Cardiac fibroblast (primary cell): Measurements from ENCODE around the gene OSBPL3.

Experiments
- DNase-seq, 2 donors: peaks; one replicate each; pipeline versions ENCODE4 v3.0.0 to v3.0.0-alpha.2; 2010; ENCODE audit warnings: low read depth in 2 of 2
- H3K4me3 ChIP-seq, 2 donors: replicated peaks in 1 of 2; 1 replicate in 1 of 2; 2 replicates in 1 of 2; pipeline ENCODE4 v1.5.1; 2011; ENCODE audit warnings: low read depth in 2 of 2, low read length in 2 of 2, mild to moderate bottlenecking in 2 of 2, moderate library complexity in 1 of 2
- TF ChIP-seq, protein P1 (sequence below): IDR thresholded peaks from one replicate; pipeline ENCODE4 v1.5.1; 2011; ENCODE audit warnings: low read depth, mild to moderate bottlenecking, low read length, inconsistent platforms

Gene OSBPL3

DNA sequence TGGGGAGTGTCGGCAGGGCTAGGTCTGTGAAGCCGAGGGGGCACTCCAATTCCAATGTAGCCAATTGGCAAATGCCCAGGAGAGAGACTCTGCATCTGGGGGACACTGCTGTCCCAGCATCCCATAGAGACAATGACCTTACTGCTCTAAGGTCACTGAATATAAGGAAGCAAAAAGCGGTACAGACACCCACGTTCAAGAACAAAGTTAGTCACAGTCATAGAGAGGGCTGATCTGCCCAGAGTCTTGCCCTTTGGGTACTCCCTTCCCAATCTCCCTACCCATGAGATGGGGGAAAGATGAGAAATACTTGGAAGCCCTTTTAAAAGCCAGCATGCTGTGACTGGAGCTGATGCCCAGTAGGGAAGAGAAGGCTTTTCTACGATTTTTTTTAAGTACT lies 146.4 kb downstream of the OSBPL3 start:
- DNase-seq, result no peak
- TF ChIP-seq, protein P1, sequence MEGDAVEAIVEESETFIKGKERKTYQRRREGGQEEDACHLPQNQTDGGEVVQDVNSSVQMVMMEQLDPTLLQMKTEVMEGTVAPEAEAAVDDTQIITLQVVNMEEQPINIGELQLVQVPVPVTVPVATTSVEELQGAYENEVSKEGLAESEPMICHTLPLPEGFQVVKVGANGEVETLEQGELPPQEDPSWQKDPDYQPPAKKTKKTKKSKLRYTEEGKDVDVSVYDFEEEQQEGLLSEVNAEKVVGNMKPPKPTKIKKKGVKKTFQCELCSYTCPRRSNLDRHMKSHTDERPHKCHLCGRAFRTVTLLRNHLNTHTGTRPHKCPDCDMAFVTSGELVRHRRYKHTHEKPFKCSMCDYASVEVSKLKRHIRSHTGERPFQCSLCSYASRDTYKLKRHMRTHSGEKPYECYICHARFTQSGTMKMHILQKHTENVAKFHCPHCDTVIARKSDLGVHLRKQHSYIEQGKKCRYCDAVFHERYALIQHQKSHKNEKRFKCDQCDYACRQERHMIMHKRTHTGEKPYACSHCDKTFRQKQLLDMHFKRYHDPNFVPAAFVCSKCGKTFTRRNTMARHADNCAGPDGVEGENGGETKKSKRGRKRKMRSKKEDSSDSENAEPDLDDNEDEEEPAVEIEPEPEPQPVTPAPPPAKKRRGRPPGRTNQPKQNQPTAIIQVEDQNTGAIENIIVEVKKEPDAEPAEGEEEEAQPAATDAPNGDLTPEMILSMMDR, result no peak
- no peak overlapping the region for H3K4me3 ChIP-seq

DNA sequence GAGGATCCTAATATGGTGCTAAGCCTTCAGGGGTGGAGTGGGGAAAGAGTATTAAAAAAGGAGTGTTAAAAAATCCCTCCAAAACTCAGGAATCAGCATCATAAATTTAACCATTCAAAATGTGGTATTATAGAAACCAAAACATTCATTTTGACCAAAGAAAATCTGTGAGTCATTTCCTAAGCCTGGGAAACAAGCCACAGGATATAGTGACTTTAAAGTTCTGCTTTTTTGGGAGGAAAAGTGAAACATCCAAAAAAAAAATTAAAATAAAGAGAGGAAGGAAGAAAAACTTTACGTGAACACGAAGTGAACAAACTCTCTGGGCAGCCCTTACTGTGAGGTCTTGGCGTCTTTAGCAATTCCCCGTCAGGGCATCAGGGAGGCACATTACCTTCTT lies 148.7 kb downstream of the OSBPL3 start:
- DNase-seq, result peak; percentile 52 to 73
- H3K4me3 ChIP-seq, result peak overlapping the region in 1 of 2 donors; percentile 8
- TF ChIP-seq, protein P1, result no peak

DNA sequence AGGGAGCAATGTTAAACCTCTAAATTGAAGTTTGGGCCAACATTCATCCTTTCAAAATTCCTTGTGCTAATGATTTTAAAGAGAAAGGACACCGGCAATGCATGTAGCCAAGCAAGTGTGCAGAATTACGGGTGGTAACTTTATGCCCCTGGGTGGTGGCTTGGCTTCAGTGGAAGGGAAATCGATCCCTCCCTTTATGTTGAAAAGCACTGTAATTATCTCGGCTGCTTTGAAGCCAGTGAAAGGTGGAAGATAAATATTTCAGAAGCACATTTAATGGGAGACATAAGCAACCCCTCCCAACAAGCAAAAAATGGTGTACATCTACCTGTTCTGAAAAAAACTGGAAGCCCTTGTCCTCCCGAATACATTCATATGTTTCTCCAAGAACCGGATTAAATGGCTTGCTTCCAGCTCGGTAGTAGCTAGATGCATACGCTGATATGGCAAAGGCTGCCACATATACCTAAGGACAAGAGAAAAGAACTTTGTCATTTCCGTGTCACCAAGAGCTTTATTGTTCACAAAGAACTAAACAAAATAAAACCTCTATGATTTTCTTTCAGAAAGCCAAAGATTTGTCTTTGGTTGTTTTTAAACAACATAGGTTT lies 149.4 kb downstream of the OSBPL3 start:
- DNase-seq, result no peak
- H3K4me3 ChIP-seq, result no peak overlapping the region
- TF ChIP-seq, protein P1, result no peak

DNA sequence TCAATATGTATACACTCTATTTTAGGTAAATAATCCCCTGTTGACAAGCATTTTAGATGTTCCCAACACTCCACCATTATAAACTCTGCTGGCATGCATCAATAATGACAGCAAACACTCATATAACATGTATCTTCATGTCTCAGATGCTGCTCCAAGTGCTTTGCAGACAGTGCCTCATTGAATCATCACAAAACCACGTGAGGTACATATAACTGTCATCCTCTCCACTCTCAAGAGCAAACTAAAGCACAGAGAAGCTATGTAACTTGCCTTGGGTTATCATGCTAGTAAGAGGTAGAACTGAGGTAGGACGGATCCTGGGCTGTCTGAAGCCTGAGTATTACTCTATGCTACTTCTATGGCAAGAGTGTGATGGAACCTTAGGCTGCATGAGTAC lies 150.2 kb downstream of the OSBPL3 start:
- TF ChIP-seq, protein P1, result no peak
- peak in 1 of 2 donors; percentile 24 for DNase-seq
- no peak overlapping the region for H3K4me3 ChIP-seq

DNA sequence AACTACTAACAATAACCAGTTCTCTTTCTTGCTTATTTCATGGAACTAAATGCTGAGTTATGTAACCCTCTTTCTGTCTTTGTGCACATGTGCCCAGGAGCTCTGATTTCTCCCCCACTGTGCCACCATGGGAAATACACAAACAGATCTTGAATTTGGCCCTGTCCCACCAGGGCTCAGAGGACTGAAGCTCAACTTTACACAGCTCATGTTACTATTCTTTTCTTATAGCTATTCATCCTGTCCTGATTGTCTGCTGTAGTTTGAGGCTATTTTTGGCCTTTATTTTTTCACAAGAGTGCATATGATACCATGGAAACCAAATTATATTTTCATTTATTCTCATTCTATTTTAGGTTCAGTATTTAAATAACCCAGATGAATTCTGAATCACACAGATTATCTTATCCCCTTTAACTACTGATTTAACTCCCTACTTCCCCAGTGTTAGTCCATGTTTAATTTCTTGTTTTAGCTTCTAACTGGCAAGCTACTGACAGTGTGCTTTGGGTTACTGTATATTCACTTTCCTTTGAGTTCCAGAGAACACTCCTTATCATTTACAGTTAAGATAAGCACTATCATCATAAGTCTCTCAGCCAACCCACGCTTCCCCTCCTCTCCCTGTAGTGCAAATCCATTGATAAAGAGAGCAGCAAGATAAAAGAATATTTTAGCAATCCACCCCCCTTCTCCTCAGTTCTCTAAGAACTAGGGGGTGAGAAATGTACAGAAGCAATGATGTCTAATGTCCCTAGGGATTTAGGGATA lies 150.9 kb downstream of the OSBPL3 start:
- peak; percentile 28 to 73 for DNase-seq
- TF ChIP-seq, protein P1, result no peak
- no peak overlapping the region for H3K4me3 ChIP-seq

DNA sequence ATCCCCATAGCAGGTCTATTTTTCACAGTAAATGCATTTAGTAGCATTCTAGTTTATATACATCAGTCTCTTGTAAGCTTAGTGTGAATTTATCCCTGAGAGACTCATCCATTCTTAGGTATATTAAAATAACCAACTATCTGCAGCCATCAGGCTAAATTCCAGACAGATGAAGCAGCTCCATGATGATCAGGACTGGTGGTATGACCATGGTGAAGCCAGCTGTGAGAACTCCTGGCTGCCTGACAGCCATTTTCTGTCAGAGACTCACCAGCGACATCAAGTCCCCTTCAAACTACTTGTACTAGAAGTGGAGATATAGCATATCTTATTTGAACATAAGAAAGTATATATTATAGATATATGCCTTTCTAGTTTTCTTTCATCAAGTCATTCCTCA lies 152.4 kb downstream of the OSBPL3 start:
- TF ChIP-seq, protein P1, result no peak
- peak in 1 of 2 donors; percentile 67 for DNase-seq
- H3K4me3 ChIP-seq, result no peak overlapping the region
